ENCODE measurements around the gene ERC2. TPM values are rescaled to one million over a fixed set of nuclear protein-coding genes. Genes with fewer than 3 reads are reported as not detected.

ERC2 gene
- total and polyA plus RNA-seq, 2 donors (not counting 3 experiments of a cell fraction or from before 2014, with no cell fraction given) = 5.6 to 15.5 TPM

- intact Hi-C loops (cut with micrococcal nuclease) (no loop called here), dilution Hi-C loops (cut with MboI; ENCODE audit: extremely low pct_ligation_motif_present, low sequenced_read_pairs) (no loop called here)
- H3K4me2 ChIP-seq (ENCODE audit: insufficient read depth, low read length) = no peak overlapping the region
- no peaks in the 10 kb centered on the region for H3K79me2 ChIP-seq (ENCODE audit: control insufficient read depth, insufficient read depth, low read length)
- ChIA-PET CTCF (no interaction called here), POLR2A (no interaction called here)
- no peaks in the 10 kb centered on the region for H3K27me3 ChIP-seq (ENCODE audit: control insufficient read depth in 2 of 2, insufficient read depth in 2 of 2, low read length in 2 of 2)
- H3K9ac ChIP-seq (replicated peaks; ENCODE audit: extremely low read depth, insufficient read depth, low read length) = no peak overlapping the region
- H3K36me3 ChIP-seq (ENCODE audit: control insufficient read depth in 2 of 2, extremely low read depth in 1 of 2, insufficient read depth in 2 of 2, low read length in 2 of 2) = no peaks in the 10 kb centered on the region
- H4K20me1 ChIP-seq (replicated peaks; ENCODE audit: control insufficient read depth, extremely low read depth, insufficient read depth, low read length) = no peaks in the 10 kb centered on the region
- no peaks in the 10 kb centered on the region for H3K4me1 ChIP-seq (ENCODE audit: control insufficient read depth, extremely low read depth, insufficient read depth, low read length)
- no TSS peak for BruUV-seq (replicated peaks)
- no peak overlapping the region for H3K4me3 ChIP-seq (replicated peaks in 1 of 3; ENCODE audit: insufficient read depth in 1 of 3, low read depth in 1 of 3, low read length in 3 of 3)
- no peak overlapping the region for H3K27ac ChIP-seq (ENCODE audit: insufficient read depth, low read depth, low read length)
- FAIRE-seq (no peak), DNase-seq (ENCODE audit: low read depth, low spot score) (no peak)
- TF ChIP-seq CTCF (IDR thresholded peaks at IDR 0.05; ENCODE audit: extremely low read depth in 1 of 2, insufficient read depth in 1 of 2, low read depth in 1 of 2, low read length in 2 of 2) (no peak), POLR2AphosphoS5 (IDR thresholded peaks at IDR 0.05; ENCODE audit: insufficient read depth, low read depth, low read length) (no peak), FOS (IDR thresholded peaks at IDR 0.05; ENCODE audit: borderline replicate concordance, insufficient read depth, low read length) (no peak), MAX (IDR thresholded peaks at IDR 0.05; ENCODE audit: insufficient read depth, insufficient read length) (no peak), GATA2 (IDR thresholded peaks at IDR 0.05; ENCODE audit: insufficient read depth, insufficient read length, low read depth, low read length) (no peak), POLR2A (IDR thresholded peaks at IDR 0.05; ENCODE audit: low read depth, low read length) (no peak), EZH2 (IDR thresholded peaks at IDR 0.05; ENCODE audit: borderline replicate concordance, low read depth, low read length, severe bottlenecking) (no peak), MYC (IDR thresholded peaks at IDR 0.05; ENCODE audit: low read depth, low read length) (no peak), JUN (IDR thresholded peaks at IDR 0.05; ENCODE audit: borderline replicate concordance, insufficient read depth, insufficient read length, low read depth) (no peak)
- H3K9me3 ChIP-seq (replicated peaks; ENCODE audit: control insufficient read depth, insufficient read depth, low read length) = no peaks in the 10 kb centered on the region
- no peak overlapping the region for H2AFZ ChIP-seq (ENCODE audit: low read depth, low read length)
- H3K9me1 ChIP-seq (replicated peaks; ENCODE audit: control insufficient read depth, extremely low read depth, insufficient read depth, low read length) = no peaks in the 10 kb centered on the region
These were observed 908.5 kb downstream of the ERC2 start for GRCh38 chr3:55559500-55560423.
